ENCODE results near the gene SRGN.

SRGN gene

DNA sequence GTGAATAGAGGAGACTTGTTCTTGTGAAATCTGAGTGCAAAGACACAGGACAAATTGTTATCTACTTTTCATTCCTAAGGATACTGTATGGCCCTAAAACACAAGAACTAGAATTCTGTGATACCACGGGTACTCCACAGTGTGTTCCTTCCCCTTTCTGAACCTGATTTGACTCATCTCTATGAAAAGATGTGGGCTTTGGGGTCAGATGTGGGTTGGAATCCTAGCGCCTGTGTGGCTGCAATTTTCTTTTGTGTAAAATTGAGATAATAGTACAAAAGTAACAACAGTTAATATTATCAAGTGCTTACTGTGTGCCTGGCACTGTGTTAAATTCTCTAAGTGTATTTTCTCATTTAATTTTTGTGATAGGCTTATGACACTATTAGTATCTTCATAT is 8.1 kb downstream of the SRGN start:
- H3K4me3 ChIP-seq (ENCODE audit: control insufficient read depth, low read depth, low read length): no peak overlapping the region
- no peak for DNase-seq (ENCODE audit: low read depth)
- no peak for TF ChIP-seq CTCF (IDR thresholded peaks at IDR 0.05; ENCODE audit: control insufficient read depth, insufficient read depth, low read depth, low read length, missing control alignments)

- DNase-seq (ENCODE audit: low read depth): no peak
- H3K4me3 ChIP-seq (ENCODE audit: control insufficient read depth, low read depth, low read length): no peak overlapping the region
- no peak for TF ChIP-seq CTCF (IDR thresholded peaks at IDR 0.05; ENCODE audit: control insufficient read depth, insufficient read depth, low read depth, low read length, missing control alignments)
Measured at GRCh38 chr10:69097729-69098128, 9.8 kb downstream of the SRGN start.

- DNase-seq (ENCODE audit: low read depth): no peak
- H3K4me3 ChIP-seq (ENCODE audit: control insufficient read depth, low read depth, low read length): no peak overlapping the region
- no peak for TF ChIP-seq CTCF (IDR thresholded peaks at IDR 0.05; ENCODE audit: control insufficient read depth, insufficient read depth, low read depth, low read length, missing control alignments)
Measured at GRCh38 chr10:69100136-69100872, 12.4 kb downstream of the SRGN start.

DNA sequence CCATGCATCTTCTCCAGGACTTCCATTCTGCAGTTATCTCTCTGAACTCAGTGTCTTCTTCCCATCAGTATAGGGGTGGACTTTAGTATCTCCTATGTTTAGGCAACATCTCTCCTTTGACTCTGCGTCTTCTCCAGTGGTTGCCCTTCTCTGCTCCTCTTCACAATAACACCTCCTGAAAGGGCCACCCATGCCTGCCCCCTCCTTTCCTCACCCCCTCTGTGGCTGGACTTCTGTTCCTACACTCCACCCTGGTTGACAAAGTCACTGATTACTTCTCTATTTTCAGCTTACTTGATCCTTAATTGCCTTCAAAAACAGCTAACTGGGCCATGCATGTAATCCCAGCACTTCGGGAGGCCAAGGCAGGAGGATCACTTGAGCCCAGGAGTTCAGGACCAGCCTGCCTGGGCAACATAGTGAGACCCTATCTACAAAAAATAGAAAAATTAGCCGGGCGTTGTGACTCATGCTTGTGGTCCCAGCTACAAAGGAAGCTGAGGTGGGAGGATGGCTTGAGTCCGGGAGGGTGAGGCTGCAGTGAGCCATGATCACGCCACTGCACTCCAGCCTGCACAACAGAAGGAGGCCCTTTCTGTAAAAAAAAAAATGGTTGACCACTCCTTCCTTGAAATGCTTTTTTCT is 13.7 kb downstream of the SRGN start:
- no peak for TF ChIP-seq CTCF (IDR thresholded peaks at IDR 0.05; ENCODE audit: control insufficient read depth, insufficient read depth, low read depth, low read length, missing control alignments)
- H3K4me3 ChIP-seq (ENCODE audit: control insufficient read depth, low read depth, low read length): no peak overlapping the region
- no peak for DNase-seq (ENCODE audit: low read depth)

- H3K4me3 ChIP-seq (ENCODE audit: control insufficient read depth, low read depth, low read length): no peak overlapping the region
- no peak for DNase-seq (ENCODE audit: low read depth)
- TF ChIP-seq CTCF (IDR thresholded peaks at IDR 0.05; ENCODE audit: control insufficient read depth, insufficient read depth, low read depth, low read length, missing control alignments): no peak
Measured at GRCh38 chr10:69102440-69102839, 14.5 kb downstream of the SRGN start.

DNA sequence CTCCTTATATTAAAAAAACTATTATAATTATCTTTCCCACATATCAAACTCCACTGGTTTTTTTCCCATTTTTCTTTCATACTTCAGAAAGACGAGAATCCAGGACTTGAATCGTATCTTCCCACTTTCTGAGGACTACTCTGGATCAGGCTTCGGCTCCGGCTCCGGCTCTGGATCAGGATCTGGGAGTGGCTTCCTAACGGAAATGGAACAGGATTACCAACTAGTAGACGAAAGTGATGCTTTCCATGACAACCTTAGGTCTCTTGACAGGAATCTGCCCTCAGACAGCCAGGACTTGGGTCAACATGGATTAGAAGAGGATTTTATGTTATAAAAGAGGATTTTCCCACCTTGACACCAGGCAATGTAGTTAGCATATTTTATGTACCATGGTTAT is 15.9 kb downstream of the SRGN start:
- no peak overlapping the region for H3K4me3 ChIP-seq (ENCODE audit: control insufficient read depth, low read depth, low read length)
- no peak for DNase-seq (ENCODE audit: low read depth)
- no peak for TF ChIP-seq CTCF (IDR thresholded peaks at IDR 0.05; ENCODE audit: control insufficient read depth, insufficient read depth, low read depth, low read length, missing control alignments)

Data from AG09309 (cell line).